ENCODE measurements around the gene CEACAM20.
"Not testable (repeated sequence)": the region's sequence is repeated elsewhere in the genome, so short reads cannot be mapped to it uniquely, and the experiment has no call there.

The CEACAM20 gene

GRCh38 chr19:44544031-44544430, 14.6 kb upstream of the CEACAM20 start:
- DNase-seq, result no peak

GRCh38 chr19:44542671-44543070, 13.2 kb upstream of the CEACAM20 start:
- no peak for DNase-seq

- DNase-seq, result no peak
Observed at GRCh38 chr19:44540736-44541135, 11.3 kb upstream of the CEACAM20 start.

GRCh38 chr19:44539991-44540390, 10.5 kb upstream of the CEACAM20 start:
- no peak for DNase-seq

GRCh38 chr19:44539236-44539826, 9.9 kb upstream of the CEACAM20 start:
- no peak for DNase-seq

GRCh38 chr19:44535361-44535760, 5.9 kb upstream of the CEACAM20 start:
- not testable (repeated sequence) for DNase-seq

- DNase-seq, result no peak
Observed at GRCh38 chr19:44532819-44533218, 3.3 kb upstream of the CEACAM20 start.

GRCh38 chr19:44530777-44531176, 1.3 kb upstream of the CEACAM20 start:
- no peak for DNase-seq

GRCh38 chr19:44527554-44527953, 1.9 kb downstream of the CEACAM20 start:
- DNase-seq, result no peak

GRCh38 chr19:44525721-44526430, 3.6 kb downstream of the CEACAM20 start:
- no peak for DNase-seq

GRCh38 chr19:44521370-44521769, 8.1 kb downstream of the CEACAM20 start:
- no peak for DNase-seq

- DNase-seq, result no peak
Observed at GRCh38 chr19:44517146-44517545, 12.3 kb downstream of the CEACAM20 start.

- DNase-seq, result no peak
Observed at GRCh38 chr19:44515907-44516306, 13.6 kb downstream of the CEACAM20 start.

GRCh38 chr19:44515031-44515430, 14.4 kb downstream of the CEACAM20 start:
- DNase-seq, result no peak

- DNase-seq, result peak; percentile 21
Observed at GRCh38 chr19:44512326-44513298, 16.9 kb downstream of the CEACAM20 start.

- DNase-seq, result no peak
Observed at GRCh38 chr19:44509478-44509877, 20.0 kb downstream of the CEACAM20 start.

GRCh38 chr19:44499962-44500949, 29.2 kb downstream of the CEACAM20 start, which contains the start of gene ZNF180:
TSS of gene ZNF180 (minus strand) at chr19:44500522. CDS start at chr19:44497334, 3,188 bp downstream.
- peak; percentile 82 for DNase-seq

- DNase-seq, result no peak
Observed at GRCh38 chr19:44499559-44499958, 29.9 kb downstream of the CEACAM20 start.

- DNase-seq, result no peak
Observed at GRCh38 chr19:44498988-44499387, 30.5 kb downstream of the CEACAM20 start.

GRCh38 chr19:44496711-44497110, 32.8 kb downstream of the CEACAM20 start:
- no peak for DNase-seq

GRCh38 chr19:44476559-44477408, 52.7 kb downstream of the CEACAM20 start:
- DNase-seq, result peak; percentile 1
